NB4 (cell line): ENCODE measurements around the gene ABHD13.

Source experiments
- TF ChIP-seq, protein P1 (sequence below): IDR thresholded peaks from one replicate; pipeline ENCODE4 v1.5.1; 2012; ENCODE audit warnings: low read depth, low read length
- TF ChIP-seq, protein P2 (sequence below): IDR thresholded peaks from 2 replicates; pipeline ENCODE4 v1.6.1; 2011; ENCODE audit warnings: low read depth, low read length

DNA sequence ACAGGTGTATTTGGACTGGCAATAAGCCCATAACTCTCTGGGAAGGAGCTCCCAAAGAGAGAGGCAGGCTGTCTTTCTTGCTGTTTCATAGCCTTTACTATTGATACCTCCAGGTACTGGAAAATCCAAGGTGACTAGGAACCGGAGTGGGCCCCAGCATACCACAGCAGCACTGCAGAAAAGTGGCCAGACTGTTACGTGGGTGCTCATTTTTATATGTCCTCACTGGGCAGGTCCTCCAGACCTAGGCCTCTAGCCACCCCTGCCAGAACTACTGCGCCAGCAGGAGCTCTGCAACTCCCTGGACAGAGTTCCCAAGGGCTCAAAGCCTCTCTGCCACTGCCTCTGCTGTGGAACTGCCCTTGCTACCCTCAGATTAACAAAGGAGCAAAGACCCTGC lies 49.3 kb upstream of the ABHD13 start:
- TF ChIP-seq, protein P1, sequence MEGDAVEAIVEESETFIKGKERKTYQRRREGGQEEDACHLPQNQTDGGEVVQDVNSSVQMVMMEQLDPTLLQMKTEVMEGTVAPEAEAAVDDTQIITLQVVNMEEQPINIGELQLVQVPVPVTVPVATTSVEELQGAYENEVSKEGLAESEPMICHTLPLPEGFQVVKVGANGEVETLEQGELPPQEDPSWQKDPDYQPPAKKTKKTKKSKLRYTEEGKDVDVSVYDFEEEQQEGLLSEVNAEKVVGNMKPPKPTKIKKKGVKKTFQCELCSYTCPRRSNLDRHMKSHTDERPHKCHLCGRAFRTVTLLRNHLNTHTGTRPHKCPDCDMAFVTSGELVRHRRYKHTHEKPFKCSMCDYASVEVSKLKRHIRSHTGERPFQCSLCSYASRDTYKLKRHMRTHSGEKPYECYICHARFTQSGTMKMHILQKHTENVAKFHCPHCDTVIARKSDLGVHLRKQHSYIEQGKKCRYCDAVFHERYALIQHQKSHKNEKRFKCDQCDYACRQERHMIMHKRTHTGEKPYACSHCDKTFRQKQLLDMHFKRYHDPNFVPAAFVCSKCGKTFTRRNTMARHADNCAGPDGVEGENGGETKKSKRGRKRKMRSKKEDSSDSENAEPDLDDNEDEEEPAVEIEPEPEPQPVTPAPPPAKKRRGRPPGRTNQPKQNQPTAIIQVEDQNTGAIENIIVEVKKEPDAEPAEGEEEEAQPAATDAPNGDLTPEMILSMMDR: no peak
- TF ChIP-seq, protein P2, sequence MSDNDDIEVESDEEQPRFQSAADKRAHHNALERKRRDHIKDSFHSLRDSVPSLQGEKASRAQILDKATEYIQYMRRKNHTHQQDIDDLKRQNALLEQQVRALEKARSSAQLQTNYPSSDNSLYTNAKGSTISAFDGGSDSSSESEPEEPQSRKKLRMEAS: no peak
